ENCODE measurements around the gene PDCD1.
"Not testable (repeated sequence)": the region's sequence is repeated elsewhere in the genome, so short reads cannot be mapped to it uniquely, and the experiment has no call there.

The PDCD1 gene

DNA sequence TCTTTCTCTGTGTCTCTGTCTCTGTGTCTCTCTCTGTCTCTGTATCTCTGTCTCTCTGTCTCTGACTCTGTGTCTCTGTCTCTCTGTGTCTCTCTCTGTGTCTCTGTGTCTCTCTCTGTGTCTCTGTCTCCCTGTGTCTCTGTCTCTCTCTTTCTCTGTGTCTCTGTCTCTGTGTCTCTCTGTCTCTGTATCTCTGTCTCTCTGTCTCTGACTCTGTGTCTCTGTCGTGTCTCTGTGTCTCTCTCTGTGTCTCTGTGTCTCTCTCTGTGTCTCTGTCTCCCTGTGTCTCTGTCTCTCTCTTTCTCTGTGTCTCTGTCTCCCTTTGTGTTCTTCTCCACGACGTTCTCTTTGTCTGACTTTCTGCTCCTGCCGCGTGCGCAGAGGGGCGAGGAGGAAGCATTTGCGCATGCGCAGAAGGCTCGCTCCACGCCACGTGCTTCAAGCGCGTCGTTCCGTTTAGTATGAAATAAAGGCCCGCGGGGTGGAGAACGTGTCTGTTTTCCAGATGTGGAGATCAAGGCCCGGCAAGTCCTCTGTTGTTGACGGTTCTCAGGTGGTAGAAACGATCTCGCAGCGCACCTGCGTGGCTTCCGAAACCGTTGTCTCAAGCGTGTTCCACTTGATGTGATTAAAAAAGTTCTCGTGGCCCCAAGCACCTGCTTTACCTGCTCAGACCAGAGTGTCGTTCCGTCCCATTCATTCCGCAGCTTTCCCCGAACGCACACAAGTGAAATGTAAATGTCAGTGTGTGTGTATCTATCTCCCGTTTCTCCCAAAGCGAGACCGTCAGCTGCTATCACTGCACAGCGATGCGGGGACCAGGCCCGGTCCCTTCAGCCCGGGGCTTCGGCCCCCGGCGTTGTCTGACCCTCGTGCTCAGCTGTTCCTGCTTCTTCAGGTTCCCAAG is 34.9 kb downstream of the PDCD1 start:
- not testable (repeated sequence) for DNase-seq

DNA sequence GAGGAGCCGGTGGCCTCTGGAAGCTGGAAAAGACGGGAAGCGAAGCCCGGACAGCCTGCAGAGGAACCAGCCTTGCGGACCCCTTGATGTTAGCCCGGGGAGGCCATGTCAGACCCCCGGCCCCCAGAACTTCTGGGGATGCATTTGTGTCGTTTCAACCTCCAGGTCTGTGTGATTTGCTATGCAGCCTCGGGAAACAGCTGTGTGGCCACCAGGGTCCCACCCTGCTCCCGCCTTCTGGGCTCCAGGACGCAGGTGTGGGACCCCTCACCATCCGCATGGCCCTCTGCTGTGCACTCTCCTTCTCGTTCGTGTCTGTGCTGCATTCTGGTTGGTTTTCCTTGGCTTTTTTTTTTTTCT is 36.5 kb downstream of the PDCD1 start:
- no peak for DNase-seq

DNA sequence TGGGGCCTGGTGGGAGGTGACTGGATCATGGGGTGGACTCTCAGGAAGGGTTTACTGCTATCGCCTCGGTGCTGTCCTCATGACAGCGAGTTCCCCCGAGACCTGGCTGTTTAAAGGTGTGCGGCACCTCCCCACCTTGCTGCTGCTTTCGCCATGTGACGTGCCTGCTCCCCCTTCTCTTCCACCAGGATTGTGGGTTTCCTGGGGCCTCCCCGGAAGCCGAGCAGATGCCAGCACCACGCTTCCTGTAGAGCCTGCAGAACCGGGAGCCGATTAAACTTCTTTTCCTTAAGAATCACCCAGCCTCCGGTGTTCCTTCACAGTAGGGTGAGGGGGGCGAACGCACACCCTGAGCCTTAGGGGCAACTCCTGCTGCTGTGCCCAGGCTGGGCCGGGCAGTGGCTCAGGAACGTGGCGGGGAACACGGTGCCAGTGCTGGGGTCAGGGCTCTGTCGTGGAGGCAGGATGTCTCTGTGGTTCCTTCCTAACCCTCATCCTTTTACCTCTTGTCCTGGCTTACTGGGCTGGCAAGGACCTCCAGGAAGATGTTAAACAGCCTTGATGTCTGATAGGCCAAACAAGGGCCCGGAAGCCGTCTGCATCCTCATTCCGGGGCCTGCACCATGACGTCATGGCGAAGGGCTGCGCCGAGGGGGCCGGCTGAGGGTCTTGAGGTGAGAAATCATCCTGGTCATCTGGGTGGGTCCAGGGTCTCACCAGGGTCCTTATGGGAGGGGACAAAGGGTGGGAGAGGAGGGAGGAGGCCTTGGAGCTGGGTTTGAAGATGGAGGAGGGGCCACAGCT is 37.0 kb downstream of the PDCD1 start:
- DNase-seq, result no peak

DNA sequence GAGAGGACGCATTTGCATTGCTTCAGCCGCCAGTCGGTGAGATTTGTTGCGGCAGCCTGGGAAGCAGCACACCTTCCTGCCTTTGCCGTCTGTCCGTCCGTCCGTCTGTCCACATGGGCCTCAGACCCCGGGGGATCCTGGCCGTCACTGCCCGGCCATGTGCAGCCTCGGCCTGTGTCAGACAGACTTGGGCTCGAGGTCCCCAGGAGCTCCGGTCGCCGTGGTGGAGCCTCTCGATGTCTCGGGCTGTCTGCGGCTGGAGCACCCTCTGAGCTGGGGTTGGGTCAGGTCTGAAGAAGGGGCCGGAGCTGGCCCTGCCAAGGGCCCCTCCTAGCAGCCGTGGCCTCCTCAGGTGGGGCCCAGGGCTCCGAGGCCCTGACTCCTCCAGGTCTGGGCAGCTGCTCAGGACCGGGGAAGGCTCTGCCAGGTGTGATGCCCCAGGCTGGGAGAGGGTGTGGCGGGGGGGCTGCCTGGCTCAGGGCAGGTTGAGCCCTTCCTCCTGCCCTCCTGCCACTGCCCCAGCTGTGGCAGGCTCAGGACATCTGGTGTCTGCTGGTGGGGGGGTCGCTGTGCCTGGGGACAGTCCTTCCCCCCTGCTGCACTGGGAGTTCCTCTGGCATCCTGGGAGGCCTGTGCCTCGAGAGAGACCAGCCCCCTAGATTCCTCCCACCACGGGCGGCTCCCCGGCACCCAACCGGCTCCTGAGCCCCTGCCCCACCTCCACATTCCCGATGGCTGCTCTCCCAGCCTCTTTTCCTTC is 37.9 kb downstream of the PDCD1 start:
- DNase-seq, result no peak

DNA sequence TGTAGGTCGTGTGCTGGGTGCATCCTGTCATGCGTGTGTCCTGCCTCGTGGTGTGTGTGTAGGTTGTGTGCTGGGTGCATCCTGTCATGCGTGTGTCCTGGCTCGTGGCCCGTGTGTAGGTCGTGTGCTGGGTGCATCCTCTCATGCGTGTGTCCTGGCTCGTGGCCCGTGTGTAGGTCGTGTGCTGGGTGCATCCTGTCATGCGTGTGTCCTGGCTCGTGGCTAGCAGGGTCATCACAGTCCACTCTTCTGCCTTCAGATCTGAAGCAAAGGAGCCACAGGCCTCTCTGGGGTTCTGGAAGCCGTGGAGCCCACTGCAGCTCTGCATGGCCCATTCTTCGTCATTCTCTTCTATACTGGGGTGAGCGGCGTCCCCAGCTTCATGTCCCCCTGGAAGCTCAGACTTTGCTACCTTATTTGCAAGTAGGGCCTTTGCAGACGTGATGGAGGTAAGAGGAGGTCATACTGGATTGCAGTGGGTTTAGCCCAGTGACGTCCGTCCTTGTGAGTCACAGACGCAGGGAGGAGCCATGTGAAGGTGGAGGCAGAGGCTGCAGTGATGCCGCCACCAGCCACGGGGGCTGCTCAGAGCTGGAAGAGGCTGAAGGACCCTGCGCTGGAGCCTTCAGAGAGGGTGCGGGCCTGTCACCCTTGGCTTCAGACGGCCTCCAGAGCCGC is 38.6 kb downstream of the PDCD1 start:
- DNase-seq, result not testable (repeated sequence)

DNA sequence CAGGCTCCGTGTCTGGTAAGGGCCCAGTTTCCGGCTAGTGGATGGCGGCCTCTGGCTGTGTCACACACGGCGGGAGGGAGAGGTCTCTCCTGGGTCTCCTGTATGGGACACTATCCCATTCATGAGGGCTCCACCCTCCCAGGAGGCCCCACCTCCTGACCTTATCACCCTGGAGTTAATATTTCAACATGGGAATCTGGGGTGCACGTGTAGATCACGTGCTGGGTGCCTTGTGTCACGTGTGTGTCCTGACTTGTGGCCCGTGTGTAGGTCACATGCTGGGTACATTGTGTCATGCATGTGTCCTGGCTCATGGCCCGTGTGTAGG is 39.8 kb downstream of the PDCD1 start:
- no peak for DNase-seq

DNA sequence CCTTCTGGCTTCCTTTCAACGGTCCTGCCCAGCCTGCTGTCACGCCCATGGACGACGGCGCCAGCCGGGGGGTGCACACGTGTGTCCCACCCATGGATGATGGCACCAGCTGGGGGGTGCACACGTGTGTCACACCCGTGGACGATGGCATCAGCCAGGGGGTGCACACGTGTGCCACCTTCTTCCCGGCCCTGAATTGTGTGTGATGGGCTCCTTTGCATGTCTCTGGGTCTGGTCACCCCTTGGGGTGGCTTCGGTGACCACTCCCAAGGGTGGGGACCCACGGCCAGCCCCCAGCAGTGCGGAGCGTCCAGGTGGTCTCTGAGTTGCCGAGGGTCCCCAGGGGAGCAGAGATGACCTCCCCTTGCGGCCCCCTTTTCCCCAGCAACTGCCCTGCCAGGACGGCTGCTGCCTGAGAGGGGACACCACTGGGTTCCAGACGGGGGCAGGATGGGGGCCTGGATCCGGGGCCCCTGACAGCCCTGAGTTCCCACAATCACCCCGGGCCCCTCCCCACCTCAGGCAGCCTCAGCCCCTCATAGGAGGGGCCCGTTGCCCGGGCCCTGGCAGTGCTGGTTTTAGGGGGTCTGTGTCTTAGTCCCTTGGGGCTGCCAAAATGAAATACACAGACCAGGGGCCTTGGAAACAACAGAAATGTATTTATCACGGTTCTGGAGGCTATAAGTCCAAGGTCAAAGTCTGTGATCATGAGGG is 40.3 kb downstream of the PDCD1 start:
- DNase-seq, result no peak

DNA sequence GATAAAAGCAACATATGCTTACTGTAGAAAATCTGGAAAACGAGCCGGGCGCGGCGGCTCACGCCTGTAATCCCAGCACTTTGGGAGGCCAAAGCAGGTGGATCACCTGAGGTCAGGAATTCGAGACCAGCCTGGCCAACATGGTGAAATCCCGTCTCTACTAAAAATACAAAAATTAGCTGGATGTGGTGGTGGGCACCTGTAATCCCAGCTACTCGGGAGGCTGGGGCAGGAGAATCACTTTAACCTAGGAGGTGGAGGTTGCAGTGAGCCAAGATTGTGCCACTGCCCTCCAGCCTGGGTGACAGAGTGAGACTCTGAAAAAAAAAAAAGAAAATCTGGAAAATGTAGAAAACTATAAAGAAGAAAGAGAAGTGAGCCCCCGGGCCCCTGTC is 40.9 kb downstream of the PDCD1 start:
- DNase-seq, result not testable (repeated sequence)

DNA sequence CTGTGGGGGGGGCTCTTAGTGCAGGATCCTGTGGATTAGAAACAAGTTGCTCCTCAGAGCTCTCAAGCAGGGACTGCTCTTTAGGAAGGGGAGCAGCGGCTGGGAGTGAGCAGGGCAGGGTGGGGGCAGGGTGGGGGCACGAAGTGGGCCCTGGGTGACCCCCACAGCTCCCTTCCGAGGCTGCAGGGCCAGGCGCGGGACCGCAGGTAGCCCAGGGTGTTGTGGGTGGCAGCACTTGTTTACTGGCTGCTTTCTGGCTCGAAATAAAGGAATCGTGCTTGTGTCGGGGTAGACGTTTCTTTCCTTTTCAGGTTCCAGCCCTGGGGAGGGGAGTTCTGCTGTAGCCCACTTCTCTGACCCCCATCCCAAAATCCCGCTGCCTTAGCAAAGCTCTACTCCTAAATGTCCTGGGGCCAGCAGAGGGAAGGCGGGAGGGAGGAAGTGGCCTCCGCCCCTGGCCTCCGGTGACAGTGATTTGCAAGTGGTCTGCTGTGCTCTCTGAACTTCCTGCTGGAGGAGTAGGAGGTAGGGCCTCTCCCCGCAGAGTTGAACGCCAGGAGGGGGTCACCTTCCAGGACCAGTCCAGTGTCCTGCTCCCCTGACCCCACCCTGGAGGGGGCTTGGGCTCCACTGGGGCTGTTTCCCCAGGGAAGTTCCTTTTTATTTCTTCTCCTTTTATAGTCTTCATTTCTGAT is 41.4 kb downstream of the PDCD1 start:
- no peak for DNase-seq

DNA sequence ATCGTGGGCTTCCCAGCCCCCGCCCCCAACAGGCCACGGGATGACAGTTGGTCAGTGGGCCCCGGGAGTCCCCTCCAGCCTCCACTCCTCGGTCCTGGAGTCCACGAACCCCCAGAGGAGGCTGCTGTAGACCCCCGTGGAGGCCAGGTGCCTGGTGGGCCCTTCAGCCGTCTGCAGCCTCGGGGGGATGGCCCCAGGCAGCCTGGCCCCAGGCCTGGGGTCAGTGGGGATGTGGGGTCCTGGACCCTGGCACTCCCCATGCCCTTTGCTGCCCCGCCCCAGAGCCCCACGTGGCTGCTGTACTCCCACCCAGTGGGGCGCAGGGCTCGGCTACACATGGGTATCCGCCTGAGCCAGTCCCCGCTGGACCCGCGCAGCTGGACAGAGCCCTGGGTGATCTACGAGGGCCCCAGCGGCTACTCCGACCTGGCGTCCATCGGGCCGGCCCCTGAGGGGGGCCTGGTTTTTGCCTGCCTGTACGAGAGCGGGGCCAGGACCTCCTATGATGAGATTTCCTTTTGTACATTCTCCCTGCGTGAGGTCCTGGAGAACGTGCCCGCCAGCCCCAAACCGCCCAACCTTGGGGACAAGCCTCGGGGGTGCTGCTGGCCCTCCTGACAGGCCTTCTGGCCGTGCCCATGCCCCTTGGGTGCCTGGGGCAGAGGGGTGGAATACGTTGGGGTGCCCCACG is 42.1 kb downstream of the PDCD1 start:
- DNase-seq, result no peak

DNA sequence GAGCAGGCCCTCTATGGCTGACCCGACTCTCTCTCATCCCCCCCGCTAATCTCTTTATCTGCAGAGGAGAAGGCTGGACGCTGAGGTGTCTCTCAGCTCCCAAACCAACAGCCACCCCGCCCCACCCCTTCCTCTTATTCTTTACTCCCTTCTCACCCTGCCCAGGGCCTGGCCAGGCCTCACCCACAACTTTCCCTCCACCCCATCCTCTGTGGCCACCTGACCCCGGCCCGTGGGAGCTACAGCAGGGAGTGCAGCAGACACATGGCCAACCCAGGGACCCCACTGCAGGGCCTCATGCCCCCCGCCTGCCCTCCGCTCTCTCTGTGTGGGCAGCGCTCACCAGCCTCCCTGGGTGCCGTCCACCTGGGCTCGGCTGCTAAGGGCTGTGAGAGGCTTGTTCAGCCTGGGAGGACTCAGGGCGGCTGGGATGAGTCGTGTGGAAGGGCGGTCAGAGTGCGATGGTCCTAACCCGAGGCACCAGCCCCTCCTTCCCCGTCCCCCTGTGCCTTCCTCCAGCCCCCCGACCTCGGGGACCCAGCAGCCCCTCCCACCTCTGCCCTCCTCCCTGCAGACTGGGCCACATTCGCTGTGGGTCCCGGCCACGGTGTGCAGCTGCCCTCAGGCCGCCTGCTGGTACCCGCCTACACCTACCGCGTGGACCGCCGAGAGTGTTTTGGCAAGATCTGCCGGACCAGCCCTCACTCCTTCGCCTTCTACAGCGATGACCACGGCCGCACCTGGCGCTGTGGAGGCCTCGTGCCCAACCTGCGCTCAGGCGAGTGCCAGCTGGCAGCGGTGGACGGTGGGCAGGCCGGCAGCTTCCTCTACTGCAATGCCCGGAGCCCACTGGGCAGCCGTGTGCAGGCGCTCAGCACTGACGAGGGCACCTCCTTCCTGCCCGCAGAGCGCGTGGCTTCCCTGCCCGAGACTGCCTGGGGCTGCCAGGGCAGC is 42.9 kb downstream of the PDCD1 start:
- no peak for DNase-seq

DNA sequence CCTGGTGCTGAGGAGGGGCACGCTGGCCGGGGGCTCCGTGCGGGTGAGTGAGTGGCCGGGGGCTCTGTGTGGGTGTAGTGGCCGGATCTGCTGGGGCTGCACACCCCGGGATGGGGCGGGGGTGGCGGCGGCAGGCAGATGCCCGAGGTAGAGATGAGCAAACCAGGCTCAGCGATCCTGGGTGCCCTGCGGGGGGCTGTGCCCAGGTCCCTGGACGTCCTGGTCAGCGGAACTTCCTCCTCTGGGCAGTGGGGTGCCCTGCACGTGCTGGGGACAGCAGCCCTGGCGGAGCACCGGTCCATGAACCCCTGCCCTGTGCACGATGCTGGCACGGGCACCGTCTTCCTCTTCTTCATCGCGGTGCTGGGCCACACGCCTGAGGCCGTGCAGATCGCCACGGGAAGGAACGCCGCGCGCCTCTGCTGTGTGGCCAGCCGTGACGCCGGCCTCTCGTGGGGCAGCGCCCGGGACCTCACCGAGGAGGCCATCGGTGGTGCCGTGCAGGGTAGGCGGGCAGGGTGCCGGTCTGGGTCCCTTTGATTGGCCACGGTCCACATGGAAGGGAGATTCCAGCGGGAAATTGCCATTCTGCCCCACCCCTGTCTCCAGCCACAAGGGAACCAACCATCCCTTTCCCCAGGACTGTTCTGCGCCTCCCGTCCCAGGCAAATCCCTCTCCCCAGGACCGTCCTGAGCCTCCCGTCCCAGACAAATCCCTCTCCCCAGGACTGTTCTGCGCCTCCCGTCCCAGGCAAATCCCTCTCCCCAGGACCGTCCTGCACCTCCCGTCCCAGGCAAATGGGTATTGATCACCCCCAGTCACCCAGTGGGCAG is 43.8 kb downstream of the PDCD1 start:
- DNase-seq, result no peak

DNA sequence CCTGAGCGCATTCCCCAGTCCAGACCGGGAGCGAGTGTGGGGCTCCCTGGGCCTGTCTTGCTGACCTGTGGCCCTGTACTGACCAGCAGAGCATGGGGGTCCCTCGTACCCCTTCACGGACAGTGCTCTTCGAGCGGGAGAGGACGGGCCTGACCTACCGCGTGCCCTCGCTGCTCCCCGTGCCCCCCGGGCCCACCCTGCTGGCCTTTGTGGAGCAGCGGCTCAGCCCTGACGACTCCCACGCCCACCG is 44.4 kb downstream of the PDCD1 start:
- no peak for DNase-seq

DNA sequence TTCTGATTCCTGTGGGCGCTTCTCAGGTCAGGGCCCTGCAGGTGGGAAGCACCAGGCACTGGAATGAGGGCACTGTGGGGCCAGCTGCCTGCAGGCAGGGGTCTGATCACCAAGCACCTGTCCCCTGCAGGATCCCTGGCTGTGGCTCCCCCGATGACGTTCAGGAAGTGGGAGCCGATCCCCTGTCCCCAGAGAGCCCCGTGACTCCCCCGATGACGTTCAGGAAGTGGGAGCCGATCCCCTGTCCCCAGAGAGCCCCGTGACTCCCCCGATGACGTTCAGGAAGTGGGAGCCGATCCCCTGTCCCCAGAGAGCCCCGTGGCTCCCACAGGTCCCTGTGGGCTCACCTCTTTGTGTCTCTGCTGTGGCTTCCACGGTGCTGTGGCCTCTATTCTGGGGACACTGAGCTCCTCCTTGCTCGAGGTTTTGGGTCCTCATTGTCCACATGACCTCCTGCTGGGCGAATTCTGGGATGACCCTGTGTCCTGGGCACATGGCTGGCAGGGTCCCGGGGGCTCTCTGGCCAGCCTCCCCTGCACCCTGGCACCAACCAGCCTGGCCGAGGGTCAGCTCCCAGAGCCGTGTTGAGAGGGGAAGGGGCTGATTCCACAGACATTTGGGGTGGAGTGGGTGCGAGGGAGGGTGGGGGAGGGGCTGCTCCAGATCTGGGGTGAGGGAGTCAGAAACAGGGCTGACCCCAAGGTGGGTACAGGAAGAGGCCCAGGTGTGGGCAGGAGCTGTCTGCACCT is 44.9 kb downstream of the PDCD1 start:
- no peak for DNase-seq

DNA sequence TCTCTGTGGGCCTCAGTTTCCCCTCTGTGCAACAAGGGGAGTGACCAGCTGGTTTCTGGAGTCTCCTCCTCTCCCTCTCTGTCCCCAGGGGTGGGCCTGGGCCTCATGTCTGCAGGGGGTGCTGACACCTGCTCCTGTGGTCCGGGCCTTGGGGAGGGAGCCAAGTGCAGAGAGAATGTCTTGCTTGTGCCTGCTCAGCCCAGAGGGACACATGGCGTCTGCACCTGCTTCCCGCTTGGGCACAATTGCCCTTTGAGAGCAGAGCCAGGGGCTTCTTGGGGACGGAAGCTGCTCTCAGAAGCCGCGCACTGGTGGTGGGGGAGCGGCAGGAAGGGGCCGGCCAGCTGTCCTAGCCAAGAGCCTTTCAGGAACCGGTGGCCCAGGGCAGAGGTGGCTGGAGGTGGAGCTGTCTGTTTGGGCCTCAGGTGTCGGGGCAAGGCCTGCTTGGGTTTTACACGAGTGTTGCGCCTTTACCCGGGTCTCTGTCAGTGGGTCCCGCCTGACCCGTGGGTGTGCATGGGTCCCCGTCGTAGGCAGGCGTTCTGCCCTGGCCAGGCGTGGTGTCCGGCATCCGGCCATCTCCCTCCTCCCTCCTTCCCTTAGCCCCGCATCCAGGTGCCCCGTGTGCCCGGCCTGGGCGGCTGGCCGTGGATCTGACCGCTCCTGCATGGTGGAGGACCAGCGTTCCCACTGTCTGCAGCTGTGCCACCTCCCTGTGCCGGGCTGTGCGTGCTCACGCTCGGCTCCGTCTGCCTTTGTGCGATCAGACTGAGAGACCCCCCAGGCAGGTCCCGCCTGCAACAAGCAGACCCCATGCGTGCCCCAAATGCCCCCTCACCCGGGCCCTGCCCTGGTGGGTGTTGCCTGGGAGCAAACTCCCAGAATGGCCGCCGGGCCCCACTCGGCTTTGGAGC is 45.7 kb downstream of the PDCD1 start:
- DNase-seq, result no peak

DNA sequence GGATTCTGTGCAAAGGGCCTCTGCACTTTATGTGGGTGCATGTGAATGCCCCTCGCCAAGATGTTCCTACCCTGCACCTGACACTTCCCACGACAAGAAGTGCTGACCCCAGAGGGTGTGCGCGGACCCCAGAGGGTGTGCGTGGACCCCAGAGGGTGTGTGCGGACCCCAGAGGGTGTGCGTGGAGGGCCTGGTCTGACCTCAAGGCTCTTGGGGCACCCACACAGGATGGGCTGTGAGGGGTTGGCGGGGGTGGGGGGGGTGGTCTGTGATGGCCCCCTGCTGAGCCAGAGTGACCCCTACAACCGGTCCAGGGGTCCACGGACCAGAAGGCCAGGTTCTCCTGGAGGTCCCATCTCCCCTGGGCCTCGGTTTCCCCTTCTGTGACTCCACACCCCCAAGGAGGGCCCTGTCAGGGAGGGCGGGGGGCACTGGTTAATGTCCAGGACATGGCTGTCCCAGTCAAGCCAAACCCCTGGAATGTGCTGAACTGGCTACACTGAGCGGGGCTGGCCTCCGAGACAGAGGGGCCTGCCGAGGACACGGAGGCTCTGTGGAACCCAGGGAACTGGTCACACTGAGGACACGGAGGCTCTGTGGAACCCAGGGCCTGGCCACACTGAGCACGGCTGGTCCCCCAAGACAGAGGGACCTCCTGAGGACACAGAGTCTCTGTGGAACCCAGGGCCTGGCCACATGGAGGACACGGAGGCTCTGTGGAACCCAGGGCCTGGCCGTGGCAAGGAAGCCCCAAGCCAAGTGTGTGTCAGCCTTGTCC is 46.6 kb downstream of the PDCD1 start:
- no peak for DNase-seq
